GM19455 (cell line): Measurements from ENCODE around the gene PRPF4.

Experiments
- ATAC-seq: cut with Tn5 transposase; IDR thresholded peaks from one replicate; pipeline ENCODE4 v1.9.1; 2021; ENCODE audit not compliant: unreplicated experiment

PRPF4 gene

GRCh38 chr9:113310538-113310937 lies 35.1 kb downstream of the PRPF4 start:
- ATAC-seq = no peak

GRCh38 chr9:113311961-113312360 lies 36.5 kb downstream of the PRPF4 start:
- no peak for ATAC-seq

GRCh38 chr9:113313261-113313660 lies 37.8 kb downstream of the PRPF4 start:
- no peak for ATAC-seq

GRCh38 chr9:113315231-113315630 lies 39.8 kb downstream of the PRPF4 start:
- ATAC-seq = no peak

GRCh38 chr9:113316030-113316429 lies 40.6 kb downstream of the PRPF4 start:
- no peak for ATAC-seq

- no peak for ATAC-seq
These were observed 42.3 kb downstream of the PRPF4 start for GRCh38 chr9:113317777-113318176.

GRCh38 chr9:113319054-113319453 lies 43.6 kb downstream of the PRPF4 start:
- no peak for ATAC-seq

GRCh38 chr9:113320051-113320450 lies 44.6 kb downstream of the PRPF4 start:
- no peak for ATAC-seq

- ATAC-seq = no peak
These were observed 47.2 kb downstream of the PRPF4 start for GRCh38 chr9:113322671-113323070.

GRCh38 chr9:113326230-113326629 lies 50.8 kb downstream of the PRPF4 start:
- no peak for ATAC-seq

GRCh38 chr9:113328045-113328782 lies 52.8 kb downstream of the PRPF4 start:
- no peak for ATAC-seq

- no peak for ATAC-seq
These were observed 56.3 kb downstream of the PRPF4 start for GRCh38 chr9:113331780-113332179.

GRCh38 chr9:113337714-113338113 lies 62.3 kb downstream of the PRPF4 start:
- no peak for ATAC-seq

GRCh38 chr9:113340011-113340699 lies 64.7 kb downstream of the PRPF4 start, which contains the start of gene WDR31:
TSS of gene WDR31 (minus strand) at chr9:113340275. CDS start at chr9:113332022, 8,253 bp downstream.
- peak; percentile 99 for ATAC-seq

GRCh38 chr9:113341712-113342410 lies 66.4 kb downstream of the PRPF4 start:
- ATAC-seq = no peak
